OCI-LY7 (cell line): Measurements from ENCODE around the gene IPO11.
"Not testable (repeated sequence)": the region's sequence is repeated elsewhere in the genome, so short reads cannot be mapped to it uniquely, and the experiment has no call there.

ENCODE experiments used
- EZH2phosphoT487 ChIP-seq: fragments of 200-600 bp; sonication (generic); IDR thresholded peaks from 2 replicates; pipeline ENCODE4 v1.6.1; 2018; ENCODE audit warnings: low read depth, borderline replicate concordance, mild to moderate bottlenecking, mixed run types, antibody characterized with exemption, low read length, moderate library complexity, mixed read lengths
- TF ChIP-seq, protein P1 (sequence below): fragments of 200-600 bp; sonication (generic); conservative IDR thresholded peaks from 2 replicates; pipeline ENCODE4 v1.5.1; 2014; ENCODE audit warnings: mild to moderate bottlenecking, antibody characterized with exemption, low read length, moderate library complexity, mixed read lengths

DNA sequence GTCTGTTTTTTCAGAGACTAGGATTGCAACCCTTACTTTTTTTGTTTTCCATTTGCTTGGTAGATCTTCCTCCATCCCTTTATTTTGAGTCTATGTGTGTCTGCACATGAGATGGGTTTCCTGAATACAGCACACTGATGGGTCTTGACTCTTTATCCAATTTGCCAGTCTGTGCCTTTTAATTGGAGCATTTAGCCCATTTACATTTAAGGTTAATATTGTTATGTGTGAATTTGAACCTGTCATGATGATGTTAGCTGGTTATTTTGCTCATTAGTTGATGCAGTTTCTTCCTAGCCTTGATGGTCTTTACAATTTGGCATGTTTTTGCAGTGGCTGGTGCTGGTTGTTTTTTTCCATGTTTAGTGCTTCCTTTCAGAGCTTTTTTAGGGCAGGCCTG, 264.0 kb downstream of the IPO11 start:
- TF ChIP-seq, protein P1, sequence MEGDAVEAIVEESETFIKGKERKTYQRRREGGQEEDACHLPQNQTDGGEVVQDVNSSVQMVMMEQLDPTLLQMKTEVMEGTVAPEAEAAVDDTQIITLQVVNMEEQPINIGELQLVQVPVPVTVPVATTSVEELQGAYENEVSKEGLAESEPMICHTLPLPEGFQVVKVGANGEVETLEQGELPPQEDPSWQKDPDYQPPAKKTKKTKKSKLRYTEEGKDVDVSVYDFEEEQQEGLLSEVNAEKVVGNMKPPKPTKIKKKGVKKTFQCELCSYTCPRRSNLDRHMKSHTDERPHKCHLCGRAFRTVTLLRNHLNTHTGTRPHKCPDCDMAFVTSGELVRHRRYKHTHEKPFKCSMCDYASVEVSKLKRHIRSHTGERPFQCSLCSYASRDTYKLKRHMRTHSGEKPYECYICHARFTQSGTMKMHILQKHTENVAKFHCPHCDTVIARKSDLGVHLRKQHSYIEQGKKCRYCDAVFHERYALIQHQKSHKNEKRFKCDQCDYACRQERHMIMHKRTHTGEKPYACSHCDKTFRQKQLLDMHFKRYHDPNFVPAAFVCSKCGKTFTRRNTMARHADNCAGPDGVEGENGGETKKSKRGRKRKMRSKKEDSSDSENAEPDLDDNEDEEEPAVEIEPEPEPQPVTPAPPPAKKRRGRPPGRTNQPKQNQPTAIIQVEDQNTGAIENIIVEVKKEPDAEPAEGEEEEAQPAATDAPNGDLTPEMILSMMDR: not testable (repeated sequence)
- TF ChIP-seq EZH2phosphoT487: not testable (repeated sequence)
